Measurements from ENCODE around the gene NCOA7. TPM values are rescaled to one million over a fixed set of nuclear protein-coding genes. Genes with fewer than 3 reads are reported as not detected.
"Not testable (repeated sequence)": the region's sequence is repeated elsewhere in the genome, so short reads cannot be mapped to it uniquely, and the experiment has no call there.

Gene NCOA7
- total RNA-seq, 1 experiment from 2014 or later, result 34.2 TPM

GRCh38 chr6:125947615-125948014 is 156.9 kb downstream of the NCOA7 start:
- H3K9me2 ChIP-seq (replicated peaks; ENCODE audit: insufficient read depth, low read length), result no peaks in the 10 kb centered on the region
- peaks cover under 1% of the 10 kb centered on the region for H3K4me1 ChIP-seq (ENCODE audit: low read length)
- H3K27ac ChIP-seq (ENCODE audit: low read length), result no peak overlapping the region
- DNase-seq, result no peak
- no peaks in the 10 kb centered on the region for H3K27me3 ChIP-seq (ENCODE audit: low read length)
- no peaks in the 10 kb centered on the region for H4K20me1 ChIP-seq (ENCODE audit: insufficient read depth, low read depth, low read length)
- H2AFZ ChIP-seq (ENCODE audit: low read length), result no peak overlapping the region
- no peak overlapping the region for H3K4me3 ChIP-seq (ENCODE audit: low read length)
- H3K36me3 ChIP-seq (ENCODE audit: insufficient read depth, low read length), result no peaks in the 10 kb centered on the region
- no peaks in the 10 kb centered on the region for H3K79me2 ChIP-seq (ENCODE audit: low read length)
- no peaks in the 10 kb centered on the region for H3K9me3 ChIP-seq (ENCODE audit: low read length)
- H3K9ac ChIP-seq (ENCODE audit: low read length), result no peak overlapping the region
- no peak overlapping the region for H3K4me2 ChIP-seq (ENCODE audit: low read depth, low read length, poor library complexity, severe bottlenecking)

- no peaks in the 10 kb centered on the region for H3K27me3 ChIP-seq (ENCODE audit: low read length)
- no peaks in the 10 kb centered on the region for H3K9me2 ChIP-seq (replicated peaks; ENCODE audit: insufficient read depth, low read length)
- H3K27ac ChIP-seq (ENCODE audit: low read length), result no peak overlapping the region
- H3K4me1 ChIP-seq (ENCODE audit: low read length), result peaks cover 5% of the 10 kb centered on the region
- H3K9me3 ChIP-seq (ENCODE audit: low read length), result no peaks in the 10 kb centered on the region
- DNase-seq, result no peak
- no peaks in the 10 kb centered on the region for H4K20me1 ChIP-seq (ENCODE audit: insufficient read depth, low read depth, low read length)
- H2AFZ ChIP-seq (ENCODE audit: low read length), result no peak overlapping the region
- H3K4me3 ChIP-seq (ENCODE audit: low read length), result no peak overlapping the region
- H3K36me3 ChIP-seq (ENCODE audit: insufficient read depth, low read length), result no peaks in the 10 kb centered on the region
- no peak overlapping the region for H3K4me2 ChIP-seq (ENCODE audit: low read depth, low read length, poor library complexity, severe bottlenecking)
- no peaks in the 10 kb centered on the region for H3K79me2 ChIP-seq (ENCODE audit: low read length)
- H3K9ac ChIP-seq (ENCODE audit: low read length), result no peak overlapping the region
Observed at GRCh38 chr6:125948455-125948854, 157.7 kb downstream of the NCOA7 start.

GRCh38 chr6:125949069-125949468 is 158.3 kb downstream of the NCOA7 start:
- Histone ChIP-seq H3K4me2 (ENCODE audit: low read depth, low read length, poor library complexity, severe bottlenecking) (no peak overlapping the region), H3K79me2 (ENCODE audit: low read length) (no peaks in the 10 kb centered on the region), H3K9me2 (replicated peaks; ENCODE audit: insufficient read depth, low read length) (no peaks in the 10 kb centered on the region), H3K27me3 (ENCODE audit: low read length) (no peaks in the 10 kb centered on the region), H3K4me3 (ENCODE audit: low read length) (no peak overlapping the region), H3K4me1 (ENCODE audit: low read length) (peaks cover 10% of the 10 kb centered on the region), H3K9me3 (ENCODE audit: low read length) (no peaks in the 10 kb centered on the region), H3K9ac (ENCODE audit: low read length) (no peak overlapping the region), H3K36me3 (ENCODE audit: insufficient read depth, low read length) (no peaks in the 10 kb centered on the region), H2AFZ (ENCODE audit: low read length) (no peak overlapping the region), H3K27ac (ENCODE audit: low read length) (no peak overlapping the region), H4K20me1 (ENCODE audit: insufficient read depth, low read depth, low read length) (no peaks in the 10 kb centered on the region)
- DNase-seq, result no peak

- no peak overlapping the region for H2AFZ ChIP-seq (ENCODE audit: low read length)
Observed at GRCh38 chr6:125950293-125950692, 159.5 kb downstream of the NCOA7 start.

GRCh38 chr6:125950716-125951115 is 160.0 kb downstream of the NCOA7 start:
- H3K9ac ChIP-seq (ENCODE audit: low read length); H3K4me2 ChIP-seq (ENCODE audit: low read depth, low read length, poor library complexity, severe bottlenecking); H3K27me3 ChIP-seq (ENCODE audit: low read length); H4K20me1 ChIP-seq (ENCODE audit: insufficient read depth, low read depth, low read length); H3K4me3 ChIP-seq (ENCODE audit: low read length); H3K27ac ChIP-seq (ENCODE audit: low read length); H3K9me3 ChIP-seq (ENCODE audit: low read length); H3K9me2 ChIP-seq (replicated peaks; ENCODE audit: insufficient read depth, low read length); H3K36me3 ChIP-seq (ENCODE audit: insufficient read depth, low read length); DNase-seq; H2AFZ ChIP-seq (ENCODE audit: low read length); H3K79me2 ChIP-seq (ENCODE audit: low read length): not testable (repeated sequence)
- H3K4me1 ChIP-seq (ENCODE audit: low read length), result peaks cover 11% of the 10 kb centered on the region

More at GRCh38 chr6:125950293-125950692, 159.5 kb downstream of the NCOA7 start:
- DNase-seq, result no peak
- Histone ChIP-seq H3K4me1 (ENCODE audit: low read length) (peaks cover 10% of the 10 kb centered on the region), H3K27me3 (ENCODE audit: low read length) (no peaks in the 10 kb centered on the region), H3K4me2 (ENCODE audit: low read depth, low read length, poor library complexity, severe bottlenecking) (no peak overlapping the region), H3K27ac (ENCODE audit: low read length) (no peak overlapping the region), H3K79me2 (ENCODE audit: low read length) (no peaks in the 10 kb centered on the region), H3K36me3 (ENCODE audit: insufficient read depth, low read length) (no peaks in the 10 kb centered on the region), H3K9ac (ENCODE audit: low read length) (no peak overlapping the region), H3K4me3 (ENCODE audit: low read length) (no peak overlapping the region), H3K9me3 (ENCODE audit: low read length) (no peaks in the 10 kb centered on the region), H4K20me1 (ENCODE audit: insufficient read depth, low read depth, low read length) (no peaks in the 10 kb centered on the region), H3K9me2 (replicated peaks; ENCODE audit: insufficient read depth, low read length) (no peaks in the 10 kb centered on the region)

- no peak overlapping the region for H3K27ac ChIP-seq (ENCODE audit: low read length)
- no peaks in the 10 kb centered on the region for H3K27me3 ChIP-seq (ENCODE audit: low read length)
- H3K4me2 ChIP-seq (ENCODE audit: low read depth, low read length, poor library complexity, severe bottlenecking), result no peak overlapping the region
- no peaks in the 10 kb centered on the region for H3K79me2 ChIP-seq (ENCODE audit: low read length)
- H3K36me3 ChIP-seq (ENCODE audit: insufficient read depth, low read length), result no peaks in the 10 kb centered on the region
- no peaks in the 10 kb centered on the region for H3K9me2 ChIP-seq (replicated peaks; ENCODE audit: insufficient read depth, low read length)
- no peaks in the 10 kb centered on the region for H3K9me3 ChIP-seq (ENCODE audit: low read length)
- no peak overlapping the region for H2AFZ ChIP-seq (ENCODE audit: low read length)
- no peak for DNase-seq
- no peak overlapping the region for H3K4me3 ChIP-seq (ENCODE audit: low read length)
- H3K9ac ChIP-seq (ENCODE audit: low read length), result no peak overlapping the region
- H4K20me1 ChIP-seq (ENCODE audit: insufficient read depth, low read depth, low read length), result no peaks in the 10 kb centered on the region
- H3K4me1 ChIP-seq (ENCODE audit: low read length), result peaks cover 17% of the 10 kb centered on the region
Observed at GRCh38 chr6:125951323-125951722, 160.6 kb downstream of the NCOA7 start.

- Histone ChIP-seq H3K9me3 (ENCODE audit: low read length) (no peaks in the 10 kb centered on the region), H4K20me1 (ENCODE audit: insufficient read depth, low read depth, low read length) (no peaks in the 10 kb centered on the region), H3K9me2 (replicated peaks; ENCODE audit: insufficient read depth, low read length) (no peaks in the 10 kb centered on the region), H3K4me1 (ENCODE audit: low read length) (peaks cover 24% of the 10 kb centered on the region), H3K4me2 (ENCODE audit: low read depth, low read length, poor library complexity, severe bottlenecking) (peak overlapping the region; percentile 47), H3K9ac (ENCODE audit: low read length) (0 out of 2 replicates have a peak overlapping the region, but pooled peaks have one; percentile 11), H2AFZ (ENCODE audit: low read length) (peak overlapping the region; percentile 20; the same call in 1 of the 2 replicates), H3K36me3 (ENCODE audit: insufficient read depth, low read length) (no peaks in the 10 kb centered on the region), H3K27me3 (ENCODE audit: low read length) (no peaks in the 10 kb centered on the region), H3K27ac (ENCODE audit: low read length) (no peak overlapping the region), H3K79me2 (ENCODE audit: low read length) (peaks cover 13% of the 10 kb centered on the region), H3K4me3 (ENCODE audit: low read length) (no peak overlapping the region; the same call in 1 of the 2 replicates)
- peak; percentile 76 for DNase-seq
Observed at GRCh38 chr6:125952764-125953501, 162.2 kb downstream of the NCOA7 start.

- Histone ChIP-seq H3K27ac (ENCODE audit: low read length) (no peak overlapping the region), H3K79me2 (ENCODE audit: low read length) (peaks cover 19% of the 10 kb centered on the region), H3K9me3 (ENCODE audit: low read length) (no peaks in the 10 kb centered on the region), H3K4me2 (ENCODE audit: low read depth, low read length, poor library complexity, severe bottlenecking) (peak overlapping the region; percentile 47), H3K9ac (ENCODE audit: low read length) (0 out of 2 replicates have a peak overlapping the region, but pooled peaks have one; percentile 11), H3K27me3 (ENCODE audit: low read length) (no peaks in the 10 kb centered on the region), H3K4me1 (ENCODE audit: low read length) (peaks cover 29% of the 10 kb centered on the region), H3K36me3 (ENCODE audit: insufficient read depth, low read length) (no peaks in the 10 kb centered on the region), H3K9me2 (replicated peaks; ENCODE audit: insufficient read depth, low read length) (no peaks in the 10 kb centered on the region), H3K4me3 (ENCODE audit: low read length) (no peak overlapping the region; the same call in 1 of the 2 replicates), H4K20me1 (ENCODE audit: insufficient read depth, low read depth, low read length) (no peaks in the 10 kb centered on the region), H2AFZ (ENCODE audit: low read length) (peak overlapping the region; percentile 20; the same call in 1 of the 2 replicates)
- DNase-seq, result peak; percentile 76
Observed at GRCh38 chr6:125953502-125953875, 162.7 kb downstream of the NCOA7 start.
